Measurements from ENCODE around the gene RAB26.
"Not testable (repeated sequence)": the region's sequence is repeated elsewhere in the genome, so short reads cannot be mapped to it uniquely, and the experiment has no call there.

The RAB26 gene

DNA sequence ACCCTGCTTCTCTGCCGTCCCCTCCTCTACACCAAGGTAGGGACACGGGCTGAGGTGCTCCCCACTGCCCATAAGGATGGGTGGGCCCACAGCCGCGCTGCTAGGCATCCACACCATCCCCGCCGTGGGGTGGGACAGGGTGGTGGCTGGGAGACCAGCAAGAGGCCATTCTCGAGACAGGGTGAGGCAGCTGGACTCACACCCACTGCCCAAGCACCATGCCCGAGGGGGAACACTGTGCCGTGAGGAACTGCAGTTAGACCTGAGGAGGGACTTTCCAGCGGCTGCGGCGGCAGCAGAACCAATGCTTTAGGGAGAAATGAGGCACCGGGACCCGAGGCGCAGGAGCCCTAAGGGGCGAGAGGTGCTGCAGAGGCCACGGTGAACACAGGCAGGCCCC, 26.0 kb upstream of the RAB26 start:
- no peaks in the 10 kb centered on the region for H3K4me1 ChIP-seq (ENCODE audit: low read length)

DNA sequence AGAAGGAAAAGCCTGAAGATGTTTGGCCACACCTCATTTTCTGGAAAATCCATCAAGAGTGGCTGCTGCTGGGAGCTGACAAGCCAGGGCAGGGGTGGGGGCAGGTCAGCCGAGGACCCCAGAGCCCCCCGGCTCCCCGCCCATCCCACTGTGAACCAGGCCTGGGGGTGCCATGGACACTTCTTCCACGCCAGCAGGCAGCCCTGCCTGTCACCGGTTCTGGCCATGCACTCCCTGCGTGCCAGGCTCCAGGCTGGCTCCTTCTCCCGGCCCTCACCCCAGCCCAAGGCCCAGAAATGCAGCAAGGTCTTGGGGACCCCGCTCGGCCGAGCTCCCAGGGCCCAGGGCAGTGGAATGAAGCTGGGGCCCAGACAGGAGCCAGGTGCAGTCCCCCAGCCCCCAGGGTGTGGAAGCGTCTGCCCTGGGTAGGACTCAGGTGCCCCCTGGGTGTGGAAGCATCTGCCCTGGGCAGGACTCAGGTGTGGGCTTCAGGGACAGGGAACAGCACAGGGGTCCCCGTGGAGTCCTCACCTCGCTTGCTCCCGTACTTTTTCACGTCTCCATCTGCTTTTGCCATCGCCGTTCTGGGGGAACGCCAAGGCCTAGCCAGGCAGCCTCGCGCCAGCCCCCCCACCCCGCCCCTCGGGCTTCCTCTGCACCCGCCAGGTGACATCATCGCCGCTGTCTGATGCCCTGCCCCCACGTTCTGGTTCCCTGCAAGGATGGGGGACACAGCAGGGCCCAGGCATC, 25.3 kb upstream of the RAB26 start:
- not testable (repeated sequence) for H3F3A ChIP-seq (ENCODE audit: insufficient read depth, low read length); H3K27ac ChIP-seq (ENCODE audit: low read length); H3K9me2 ChIP-seq (replicated peaks; ENCODE audit: insufficient read depth, low read length); H3K4me1 ChIP-seq (ENCODE audit: low read length); H3K9me3 ChIP-seq (replicated peaks; ENCODE audit: insufficient read depth, low read length); H3K9ac ChIP-seq (ENCODE audit: low read length); H3K4me2 ChIP-seq (ENCODE audit: low read depth, low read length); H4K20me1 ChIP-seq (ENCODE audit: insufficient read depth, low read length); H3K36me3 ChIP-seq (replicated peaks; ENCODE audit: insufficient read depth, low read length); DNase-seq; H2AFZ ChIP-seq (ENCODE audit: low read length); H3K27me3 ChIP-seq (replicated peaks; ENCODE audit: insufficient read depth, low read length); H3K4me3 ChIP-seq (ENCODE audit: low read length)
- H3K79me2 ChIP-seq (ENCODE audit: low read length), result peaks cover 23% of the 10 kb centered on the region

More for the DNA sequence above, 26.0 kb upstream of the RAB26 start:
- Histone ChIP-seq H3K27me3 (replicated peaks; ENCODE audit: insufficient read depth, low read length) (no peaks in the 10 kb centered on the region), H4K20me1 (ENCODE audit: insufficient read depth, low read length) (no peaks in the 10 kb centered on the region), H3K4me2 (ENCODE audit: low read depth, low read length) (no peak overlapping the region), H3K9me3 (replicated peaks; ENCODE audit: insufficient read depth, low read length) (no peaks in the 10 kb centered on the region), H3K27ac (ENCODE audit: low read length) (no peak overlapping the region), H3K36me3 (replicated peaks; ENCODE audit: insufficient read depth, low read length) (no peaks in the 10 kb centered on the region), H3F3A (ENCODE audit: insufficient read depth, low read length) (no peaks in the 10 kb centered on the region), H2AFZ (ENCODE audit: low read length) (no peak overlapping the region), H3K4me3 (ENCODE audit: low read length) (no peak overlapping the region), H3K9me2 (replicated peaks; ENCODE audit: insufficient read depth, low read length) (no peaks in the 10 kb centered on the region), H3K9ac (ENCODE audit: low read length) (no peak overlapping the region), H3K79me2 (ENCODE audit: low read length) (peaks cover 23% of the 10 kb centered on the region)
- TF ChIP-seq, protein P1, sequence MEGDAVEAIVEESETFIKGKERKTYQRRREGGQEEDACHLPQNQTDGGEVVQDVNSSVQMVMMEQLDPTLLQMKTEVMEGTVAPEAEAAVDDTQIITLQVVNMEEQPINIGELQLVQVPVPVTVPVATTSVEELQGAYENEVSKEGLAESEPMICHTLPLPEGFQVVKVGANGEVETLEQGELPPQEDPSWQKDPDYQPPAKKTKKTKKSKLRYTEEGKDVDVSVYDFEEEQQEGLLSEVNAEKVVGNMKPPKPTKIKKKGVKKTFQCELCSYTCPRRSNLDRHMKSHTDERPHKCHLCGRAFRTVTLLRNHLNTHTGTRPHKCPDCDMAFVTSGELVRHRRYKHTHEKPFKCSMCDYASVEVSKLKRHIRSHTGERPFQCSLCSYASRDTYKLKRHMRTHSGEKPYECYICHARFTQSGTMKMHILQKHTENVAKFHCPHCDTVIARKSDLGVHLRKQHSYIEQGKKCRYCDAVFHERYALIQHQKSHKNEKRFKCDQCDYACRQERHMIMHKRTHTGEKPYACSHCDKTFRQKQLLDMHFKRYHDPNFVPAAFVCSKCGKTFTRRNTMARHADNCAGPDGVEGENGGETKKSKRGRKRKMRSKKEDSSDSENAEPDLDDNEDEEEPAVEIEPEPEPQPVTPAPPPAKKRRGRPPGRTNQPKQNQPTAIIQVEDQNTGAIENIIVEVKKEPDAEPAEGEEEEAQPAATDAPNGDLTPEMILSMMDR (IDR thresholded peaks at IDR 0.05; ENCODE audit: low read length), result no peak
- no peak for TF ChIP-seq EZH2phosphoT487 (IDR thresholded peaks at IDR 0.05; ENCODE audit: low read length)
- no peak for TF ChIP-seq EZH2 (optimal IDR thresholded peaks at IDR 0.05; ENCODE audit: low read depth, low read length)
- DNase-seq, result no peak

DNA sequence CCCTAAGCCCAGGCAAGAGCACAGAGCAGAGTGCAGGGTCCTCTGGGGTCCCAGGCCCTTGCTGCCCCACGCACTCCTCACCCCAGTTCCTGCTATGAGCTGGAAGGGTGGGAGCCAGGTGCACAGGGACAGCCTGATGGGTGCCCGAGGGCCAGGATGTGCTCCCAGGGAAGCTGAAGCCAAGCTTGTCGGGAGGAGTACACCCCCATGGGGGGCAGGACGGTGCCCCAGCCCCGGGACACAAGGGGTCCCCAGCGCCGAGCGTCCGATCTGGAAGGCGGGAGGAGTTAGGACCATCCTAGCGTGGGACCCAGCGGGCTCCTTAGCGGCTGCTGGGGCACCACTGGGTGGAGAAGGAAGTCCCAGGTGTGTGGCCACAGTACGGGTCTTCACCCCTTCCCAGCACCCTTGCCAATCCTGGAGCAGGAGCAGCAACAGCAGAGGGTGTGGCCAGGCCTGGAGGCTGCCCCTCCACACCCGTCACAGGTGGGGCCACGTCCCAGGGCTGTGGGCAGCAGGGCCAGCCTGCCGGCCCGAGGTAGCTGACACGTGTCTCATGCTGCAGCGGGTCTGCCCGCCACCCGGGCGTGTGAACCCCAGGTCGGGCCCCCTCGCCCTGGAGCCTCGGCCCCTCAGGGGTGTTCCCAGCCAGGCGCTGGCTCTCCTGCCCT, 24.6 kb upstream of the RAB26 start:
- H3K27me3 ChIP-seq (replicated peaks; ENCODE audit: insufficient read depth, low read length); H3F3A ChIP-seq (ENCODE audit: insufficient read depth, low read length); H3K36me3 ChIP-seq (replicated peaks; ENCODE audit: insufficient read depth, low read length); DNase-seq; H4K20me1 ChIP-seq (ENCODE audit: insufficient read depth, low read length); H3K9me3 ChIP-seq (replicated peaks; ENCODE audit: insufficient read depth, low read length); H3K27ac ChIP-seq (ENCODE audit: low read length); H3K4me2 ChIP-seq (ENCODE audit: low read depth, low read length); H3K4me3 ChIP-seq (ENCODE audit: low read length); H3K9ac ChIP-seq (ENCODE audit: low read length); H3K4me1 ChIP-seq (ENCODE audit: low read length); H3K9me2 ChIP-seq (replicated peaks; ENCODE audit: insufficient read depth, low read length); H2AFZ ChIP-seq (ENCODE audit: low read length): not testable (repeated sequence)
- peaks cover 23% of the 10 kb centered on the region for H3K79me2 ChIP-seq (ENCODE audit: low read length)

DNA sequence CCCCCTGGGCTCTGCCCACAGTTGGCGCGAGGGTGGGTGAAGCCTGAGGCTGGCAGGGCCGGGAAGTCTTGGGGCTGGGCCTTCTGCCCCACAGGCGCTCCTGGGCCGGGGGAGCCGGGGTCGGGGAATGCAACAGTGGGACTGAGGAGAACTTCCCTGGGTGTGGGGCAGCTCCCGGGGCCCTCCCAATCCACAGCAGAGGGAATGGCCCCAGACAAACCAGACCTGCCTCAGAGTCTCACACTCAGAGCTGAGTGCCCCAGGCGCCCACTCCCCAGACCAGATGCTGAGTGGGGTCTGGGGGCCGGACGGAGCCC, 24.1 kb upstream of the RAB26 start:
- not testable (repeated sequence) for H3K9ac ChIP-seq (ENCODE audit: low read length); H3K27ac ChIP-seq (ENCODE audit: low read length)

DNA sequence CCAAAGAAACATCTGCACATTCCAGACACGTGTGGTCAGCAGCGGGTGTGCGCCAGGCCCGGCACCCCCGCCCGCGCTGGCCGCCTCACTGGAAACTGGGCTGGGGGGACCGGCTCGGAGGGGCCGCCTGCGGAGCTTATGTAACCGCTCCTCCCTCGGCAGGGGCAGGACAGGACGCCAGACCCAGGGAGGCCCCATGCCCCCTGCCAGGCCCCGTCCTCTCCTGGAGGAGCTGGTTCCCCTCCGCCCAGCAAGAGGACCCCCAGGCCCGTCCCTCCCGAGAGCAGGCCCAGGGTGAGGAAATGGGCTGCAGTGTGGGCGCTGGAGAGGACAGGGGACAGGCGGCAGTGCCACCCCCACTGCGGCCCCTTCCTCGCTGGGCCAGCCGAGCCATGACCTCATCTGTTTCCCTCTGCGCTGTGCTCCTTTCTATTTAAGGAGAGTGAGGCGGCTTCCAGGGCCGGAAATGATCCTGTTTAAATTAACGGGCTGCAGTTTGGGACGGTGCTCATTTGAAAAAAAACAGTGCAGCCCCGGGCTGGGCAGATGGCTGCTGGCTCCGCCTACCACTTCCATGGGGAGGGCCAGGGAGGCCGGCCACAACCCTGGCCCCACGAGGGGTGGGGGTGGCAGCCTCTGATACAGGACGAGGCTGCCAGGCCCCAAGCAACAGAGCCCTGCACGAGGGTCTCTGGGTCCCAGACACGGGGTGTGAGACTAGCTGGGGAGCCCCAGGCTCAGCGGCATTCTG, 23.6 kb upstream of the RAB26 start:
- not testable (repeated sequence) for H3K9me2 ChIP-seq (replicated peaks; ENCODE audit: insufficient read depth, low read length); H4K20me1 ChIP-seq (ENCODE audit: insufficient read depth, low read length); H3K36me3 ChIP-seq (replicated peaks; ENCODE audit: insufficient read depth, low read length); H2AFZ ChIP-seq (ENCODE audit: low read length); H3F3A ChIP-seq (ENCODE audit: insufficient read depth, low read length); H3K4me3 ChIP-seq (ENCODE audit: low read length); H3K9ac ChIP-seq (ENCODE audit: low read length); H3K4me1 ChIP-seq (ENCODE audit: low read length); H3K4me2 ChIP-seq (ENCODE audit: low read depth, low read length); H3K9me3 ChIP-seq (replicated peaks; ENCODE audit: insufficient read depth, low read length); H3K27me3 ChIP-seq (replicated peaks; ENCODE audit: insufficient read depth, low read length); H3K27ac ChIP-seq (ENCODE audit: low read length); DNase-seq
- H3K79me2 ChIP-seq (ENCODE audit: low read length), result peaks cover 23% of the 10 kb centered on the region

More for the DNA sequence above, 24.1 kb upstream of the RAB26 start:
- H3F3A ChIP-seq (ENCODE audit: insufficient read depth, low read length); H3K4me1 ChIP-seq (ENCODE audit: low read length); H3K27me3 ChIP-seq (replicated peaks; ENCODE audit: insufficient read depth, low read length); H3K4me3 ChIP-seq (ENCODE audit: low read length); H4K20me1 ChIP-seq (ENCODE audit: insufficient read depth, low read length); DNase-seq; H3K36me3 ChIP-seq (replicated peaks; ENCODE audit: insufficient read depth, low read length); H2AFZ ChIP-seq (ENCODE audit: low read length); H3K4me2 ChIP-seq (ENCODE audit: low read depth, low read length); H3K9me2 ChIP-seq (replicated peaks; ENCODE audit: insufficient read depth, low read length); H3K9me3 ChIP-seq (replicated peaks; ENCODE audit: insufficient read depth, low read length): not testable (repeated sequence)
- peaks cover 23% of the 10 kb centered on the region for H3K79me2 ChIP-seq (ENCODE audit: low read length)

DNA sequence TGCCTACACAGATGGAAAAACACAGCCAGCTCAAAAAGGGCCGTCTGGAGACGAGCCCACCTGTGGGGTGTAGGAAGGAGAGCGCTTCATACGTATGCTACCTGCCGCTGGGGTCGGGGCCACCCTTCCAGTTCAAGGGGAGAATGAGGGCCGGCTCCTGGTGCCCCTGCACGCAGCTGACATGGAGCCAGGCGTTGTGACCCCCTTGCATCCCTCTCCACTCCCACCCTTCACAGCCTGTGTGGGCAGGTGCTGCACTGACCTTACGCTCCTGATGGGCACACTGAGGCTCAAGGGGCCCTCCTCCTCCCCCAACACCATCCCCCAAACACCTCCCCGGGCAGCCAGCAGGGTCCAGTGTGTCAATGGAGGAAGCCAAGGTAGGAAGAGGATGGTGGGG, 22.8 kb upstream of the RAB26 start:
- H3K9ac ChIP-seq (ENCODE audit: low read length); H3K4me2 ChIP-seq (ENCODE audit: low read depth, low read length); DNase-seq; H3K4me3 ChIP-seq (ENCODE audit: low read length); H3K27me3 ChIP-seq (replicated peaks; ENCODE audit: insufficient read depth, low read length); H3K27ac ChIP-seq (ENCODE audit: low read length); H3K4me1 ChIP-seq (ENCODE audit: low read length); H4K20me1 ChIP-seq (ENCODE audit: insufficient read depth, low read length); H3K9me3 ChIP-seq (replicated peaks; ENCODE audit: insufficient read depth, low read length); H3K9me2 ChIP-seq (replicated peaks; ENCODE audit: insufficient read depth, low read length); H3F3A ChIP-seq (ENCODE audit: insufficient read depth, low read length); H3K36me3 ChIP-seq (replicated peaks; ENCODE audit: insufficient read depth, low read length); H2AFZ ChIP-seq (ENCODE audit: low read length): not testable (repeated sequence)
- peaks cover 23% of the 10 kb centered on the region for H3K79me2 ChIP-seq (ENCODE audit: low read length)
